ENCODE results near the gene UBR3.

UBR3 gene

GRCh38 chr2:170002096-170002495, 174.8 kb downstream of the UBR3 start:
- Histone ChIP-seq H3K4me1 (ENCODE audit: control insufficient read depth, insufficient read depth, low read length) (no peaks in the 10 kb centered on the region), H3K36me3 (ENCODE audit: control insufficient read depth in 2 of 2, insufficient read depth in 1 of 2, low read length in 2 of 2) (peaks cover 0 to 44% of the 10 kb centered on the region in 2 experiments; a peak in 2 of 3 replicates), H3K4me3 (ENCODE audit: low read depth, low read length) (no peak overlapping the region), H3K9me3 (ENCODE audit: control insufficient read depth, insufficient read depth, low read depth, low read length) (no peaks in the 10 kb centered on the region), H3K27ac (ENCODE audit: extremely low read depth, low read depth, low read length) (no peak overlapping the region)
- no peak for TF ChIP-seq SCRT2 (tag by site-specific recombination; IDR thresholded peaks at IDR 0.05)
- no peak for TF ChIP-seq KLF9 (tag by site-specific recombination; IDR thresholded peaks at IDR 0.05; ENCODE audit: low read depth)
- TF ChIP-seq ZNF518A (tag by site-specific recombination; conservative IDR thresholded peaks at IDR 0.05; ENCODE audit: low read depth): no peak
- TF ChIP-seq ZNF792 (tag by site-specific recombination; IDR thresholded peaks at IDR 0.05): no peak
- TF ChIP-seq BCL11A (tag by site-specific recombination; IDR thresholded peaks at IDR 0.05; ENCODE audit: low read depth): no peak
- TF ChIP-seq KLF8 (tag by site-specific recombination; IDR thresholded peaks at IDR 0.05): no peak
- no peak for TF ChIP-seq ZNF404 (tag by site-specific recombination; IDR thresholded peaks at IDR 0.05)
- no peak for TF ChIP-seq KLF17 (tag by site-specific recombination; IDR thresholded peaks at IDR 0.05)
- no peak for TF ChIP-seq ZNF184 (tag by site-specific recombination; IDR thresholded peaks at IDR 0.05)
- TF ChIP-seq HOXC10 (CRISPR knock-in tag; IDR thresholded peaks at IDR 0.05): no peak
- TF ChIP-seq ZNF169 (tag by site-specific recombination; IDR thresholded peaks at IDR 0.05): no peak
- no peak for TF ChIP-seq ZNF624 (tag by site-specific recombination; IDR thresholded peaks at IDR 0.05)
- no peak for TF ChIP-seq GFI1B (tag by site-specific recombination; IDR thresholded peaks at IDR 0.05)
- TF ChIP-seq INSM2 (tag by site-specific recombination; IDR thresholded peaks at IDR 0.05): no peak
- TF ChIP-seq ZFP37 (tag by site-specific recombination; IDR thresholded peaks at IDR 0.05): no peak
- ChIA-PET POLR2A (no interaction called here), CTCF (no interaction called here)

GRCh38 chr2:170005702-170006101, 178.4 kb downstream of the UBR3 start:
- Histone ChIP-seq H3K27ac (ENCODE audit: extremely low read depth, low read depth, low read length) (no peak overlapping the region), H3K36me3 (ENCODE audit: control insufficient read depth in 2 of 2, insufficient read depth in 1 of 2, low read length in 2 of 2) (peaks cover 0 to 45% of the 10 kb centered on the region in 2 experiments; a peak in 2 of 3 replicates), H3K4me1 (ENCODE audit: control insufficient read depth, insufficient read depth, low read length) (no peaks in the 10 kb centered on the region), H3K4me3 (ENCODE audit: low read depth, low read length) (no peak overlapping the region), H3K9me3 (ENCODE audit: control insufficient read depth, insufficient read depth, low read depth, low read length) (no peaks in the 10 kb centered on the region)
- TF ChIP-seq CTCF (tag by site-specific recombination; IDR thresholded peaks at IDR 0.05): peak; percentile 50
- TF ChIP-seq ZNF529 (tag by site-specific recombination; IDR thresholded peaks at IDR 0.05; ENCODE audit: insufficient replicate concordance): no peak
- CTCF ChIA-PET: no interaction called here
- POLR2A ChIA-PET: interaction anchor here (0.6 kb wide), 1 partner anchor 645 kb away, joined by 3 read pairs; no protein-coding TSS in a partner anchor
